ENCODE measurements around the gene MYO5B.
"Not testable (repeated sequence)": the region's sequence is repeated elsewhere in the genome, so short reads cannot be mapped to it uniquely, and the experiment has no call there.

DNA sequence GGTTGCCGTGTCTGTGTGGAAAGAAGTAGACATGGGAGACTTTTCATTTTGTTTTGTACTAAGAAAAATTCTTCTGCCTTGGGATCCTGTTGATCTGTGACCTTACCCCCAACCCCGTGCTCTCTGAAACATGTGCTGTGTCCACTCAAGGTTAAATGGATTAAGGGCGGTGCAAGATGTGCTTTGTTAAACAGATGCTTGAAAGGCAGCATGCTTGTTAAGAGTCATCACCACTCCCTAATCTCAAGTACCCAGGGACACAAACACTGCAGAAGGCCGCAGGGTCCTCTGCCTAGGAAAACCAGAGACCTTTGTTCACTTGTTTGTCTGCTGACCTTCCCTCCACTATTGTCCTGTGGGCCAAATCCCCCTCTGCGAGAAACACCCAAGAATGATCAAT lies 394.5 kb downstream of the MYO5B start:
- TF ChIP-seq, protein P1, sequence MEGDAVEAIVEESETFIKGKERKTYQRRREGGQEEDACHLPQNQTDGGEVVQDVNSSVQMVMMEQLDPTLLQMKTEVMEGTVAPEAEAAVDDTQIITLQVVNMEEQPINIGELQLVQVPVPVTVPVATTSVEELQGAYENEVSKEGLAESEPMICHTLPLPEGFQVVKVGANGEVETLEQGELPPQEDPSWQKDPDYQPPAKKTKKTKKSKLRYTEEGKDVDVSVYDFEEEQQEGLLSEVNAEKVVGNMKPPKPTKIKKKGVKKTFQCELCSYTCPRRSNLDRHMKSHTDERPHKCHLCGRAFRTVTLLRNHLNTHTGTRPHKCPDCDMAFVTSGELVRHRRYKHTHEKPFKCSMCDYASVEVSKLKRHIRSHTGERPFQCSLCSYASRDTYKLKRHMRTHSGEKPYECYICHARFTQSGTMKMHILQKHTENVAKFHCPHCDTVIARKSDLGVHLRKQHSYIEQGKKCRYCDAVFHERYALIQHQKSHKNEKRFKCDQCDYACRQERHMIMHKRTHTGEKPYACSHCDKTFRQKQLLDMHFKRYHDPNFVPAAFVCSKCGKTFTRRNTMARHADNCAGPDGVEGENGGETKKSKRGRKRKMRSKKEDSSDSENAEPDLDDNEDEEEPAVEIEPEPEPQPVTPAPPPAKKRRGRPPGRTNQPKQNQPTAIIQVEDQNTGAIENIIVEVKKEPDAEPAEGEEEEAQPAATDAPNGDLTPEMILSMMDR (IDR thresholded peaks at IDR 0.05; ENCODE audit: low read depth, low read length, poor library complexity, severe bottlenecking): not testable (repeated sequence)
- TF ChIP-seq EZH2phosphoT487 (IDR thresholded peaks at IDR 0.05; ENCODE audit: borderline replicate concordance, low read length): not testable (repeated sequence)

All from DOHH2 (cell line).